ENCODE results near the gene PXDC1.
A peak's percentile ranks its signal among the peaks of the same experiment; 100 is the strongest.
"Not testable (repeated sequence)": the region's sequence is repeated elsewhere in the genome, so short reads cannot be mapped to it uniquely, and the experiment has no call there.

PXDC1 gene

DNA sequence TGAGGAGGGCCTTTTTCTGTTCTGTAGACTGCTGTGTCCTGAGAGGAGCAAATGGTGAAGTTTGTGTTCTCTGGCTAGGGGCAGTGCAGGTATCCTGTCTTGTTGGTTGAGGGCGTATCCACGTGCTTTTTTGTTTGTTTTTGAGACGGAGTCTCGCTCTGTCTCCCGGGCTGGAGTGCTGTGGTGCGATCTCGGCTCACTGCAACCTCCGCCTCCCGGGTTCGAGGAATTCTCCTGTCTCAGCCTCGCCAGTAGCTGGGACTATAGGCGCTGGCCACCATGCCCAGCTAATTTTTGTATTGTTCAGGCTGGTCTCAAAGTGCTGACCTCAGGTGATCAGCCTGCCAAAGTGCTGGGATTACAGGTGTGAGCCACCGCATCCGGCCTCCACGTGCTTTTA lies 10.8 kb upstream of the PXDC1 start:
- no peak for DNase-seq

DNA sequence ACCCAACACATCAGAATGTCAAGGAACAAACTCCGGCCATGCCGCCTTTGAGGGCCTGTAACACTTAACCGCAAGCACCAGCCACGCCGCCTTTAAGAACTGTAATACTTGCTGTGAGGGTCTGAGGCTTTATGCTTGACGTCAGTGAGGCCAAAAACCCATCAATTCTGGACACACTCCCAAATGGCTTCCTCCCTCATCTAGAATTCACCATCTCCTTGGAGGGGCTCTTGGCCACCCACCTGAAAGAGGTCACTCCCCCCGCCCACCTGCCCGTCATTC lies 10.4 kb upstream of the PXDC1 start:
- DNase-seq: no peak

DNA sequence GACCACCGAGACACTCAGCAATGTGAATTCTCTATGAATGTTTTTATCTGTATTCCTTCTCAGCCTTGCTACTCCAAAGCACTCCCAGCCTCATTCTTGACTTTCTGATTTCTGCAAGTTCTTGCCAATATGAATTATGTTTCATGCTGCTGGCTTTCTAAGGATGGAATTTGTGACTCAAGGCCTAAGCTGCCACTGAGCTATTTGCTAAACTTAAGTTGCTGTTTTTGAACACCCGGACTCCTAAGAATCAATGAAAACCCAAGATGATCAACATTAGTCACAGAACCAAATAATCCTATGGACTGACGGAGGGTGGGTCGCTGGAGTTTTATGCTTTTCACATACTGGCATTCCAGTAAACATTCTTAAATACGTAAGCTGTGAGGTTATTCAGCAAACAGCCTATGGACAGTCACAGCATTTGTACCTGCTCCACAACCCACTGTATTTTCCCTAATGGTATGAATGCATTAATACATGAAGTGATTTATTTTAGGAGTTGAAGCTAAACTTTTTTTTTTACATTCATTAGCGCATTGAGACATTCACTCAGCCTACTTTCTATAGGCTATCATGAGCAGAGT lies 8.2 kb upstream of the PXDC1 start:
- DNase-seq: no peak

DNA sequence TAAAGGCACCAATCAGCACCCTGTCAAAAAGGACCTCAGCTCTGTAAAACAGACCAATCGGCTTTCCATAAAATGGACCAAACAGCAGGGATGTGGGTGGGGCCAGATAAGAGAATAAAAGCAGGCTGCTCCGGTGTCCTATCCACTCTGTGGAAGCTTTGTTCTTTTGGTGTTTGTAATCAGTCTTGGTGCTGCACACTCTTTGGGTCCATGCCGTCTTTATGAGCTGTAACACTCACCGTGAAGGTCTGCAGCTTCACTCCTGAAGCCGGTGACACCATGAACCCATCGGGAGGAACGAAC lies 7.3 kb upstream of the PXDC1 start:
- no peak for DNase-seq

DNA sequence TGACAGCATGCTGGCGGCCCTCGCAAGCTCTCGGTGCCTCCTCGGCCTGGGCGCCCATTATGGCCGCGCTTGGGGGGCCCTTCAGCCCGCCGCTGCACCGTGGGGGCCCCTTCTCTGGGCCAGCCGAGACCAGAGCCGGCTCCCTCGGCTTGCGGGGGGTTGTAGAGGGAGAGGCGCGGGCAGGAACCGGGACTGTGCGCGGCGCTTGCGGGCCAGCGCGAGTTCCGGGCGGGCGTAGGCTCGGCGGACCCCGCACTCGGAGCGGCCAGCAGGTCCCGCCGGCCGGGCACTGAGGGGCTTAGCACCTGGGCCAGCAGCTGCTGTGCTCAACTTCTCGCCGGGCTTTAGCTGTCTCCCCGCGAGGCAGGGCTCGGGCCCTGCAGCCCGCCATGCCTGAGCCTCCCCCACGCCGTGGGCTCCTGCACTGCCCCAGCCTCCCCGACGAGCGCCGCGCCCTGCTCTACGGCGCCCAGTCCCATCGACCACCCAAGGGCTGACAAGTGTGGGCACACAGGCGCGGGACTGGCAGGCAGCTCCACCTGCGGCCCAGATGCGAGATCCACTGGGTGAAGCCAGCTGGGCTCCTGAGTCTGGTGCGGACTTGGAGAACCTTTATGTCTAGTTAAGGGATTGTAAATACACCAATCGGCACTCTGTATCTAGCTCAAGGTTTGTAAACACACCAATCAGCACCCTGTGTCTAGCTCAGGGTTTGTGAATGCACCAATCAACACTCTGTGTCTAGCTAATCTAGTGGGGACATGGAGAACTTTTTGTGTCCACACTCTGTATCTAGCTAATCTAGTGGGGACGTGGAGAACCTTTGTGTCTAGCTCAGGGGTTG lies 6.7 kb upstream of the PXDC1 start:
- DNase-seq: not testable (repeated sequence)

DNA sequence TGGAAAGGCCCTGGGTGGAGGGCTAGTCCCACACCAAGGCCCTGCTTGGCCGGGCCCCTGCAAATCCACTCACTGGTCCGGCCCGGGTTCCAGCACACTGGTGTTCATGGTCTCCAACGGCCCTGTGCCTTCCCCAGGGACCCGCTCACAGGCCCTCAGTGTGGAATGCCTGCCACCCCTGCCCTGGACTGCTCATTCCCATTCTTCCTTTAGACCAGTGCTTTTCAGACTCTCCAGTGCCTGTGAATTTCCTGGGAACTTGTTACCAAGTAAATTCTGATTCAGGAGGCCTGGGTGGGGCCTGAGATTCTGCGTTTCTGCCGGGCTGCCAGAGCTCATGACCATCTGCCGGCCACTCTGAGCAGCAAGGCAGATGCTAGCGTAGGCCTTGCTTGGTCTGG lies 5.7 kb upstream of the PXDC1 start:
- DNase-seq: no peak

DNA sequence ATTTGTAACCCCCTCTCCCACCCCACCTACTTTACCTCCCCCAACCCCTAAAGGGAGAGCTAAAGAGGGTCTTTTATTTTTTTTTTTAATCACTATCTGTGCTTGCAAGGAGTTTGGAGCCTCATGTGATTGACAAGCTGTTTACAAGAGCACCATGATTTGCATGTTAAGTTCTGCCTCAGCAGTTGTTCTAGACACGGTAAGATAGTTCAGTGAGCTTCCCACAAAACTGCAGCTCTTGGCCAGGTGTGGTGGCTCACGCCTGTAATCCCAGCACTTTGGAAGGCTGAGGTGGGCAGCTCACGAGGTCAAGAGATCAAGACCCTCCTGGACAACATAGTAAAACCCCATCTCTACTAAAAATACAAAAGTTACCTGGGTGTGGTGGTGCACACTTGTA lies 5.0 kb upstream of the PXDC1 start:
- DNase-seq: no peak

DNA sequence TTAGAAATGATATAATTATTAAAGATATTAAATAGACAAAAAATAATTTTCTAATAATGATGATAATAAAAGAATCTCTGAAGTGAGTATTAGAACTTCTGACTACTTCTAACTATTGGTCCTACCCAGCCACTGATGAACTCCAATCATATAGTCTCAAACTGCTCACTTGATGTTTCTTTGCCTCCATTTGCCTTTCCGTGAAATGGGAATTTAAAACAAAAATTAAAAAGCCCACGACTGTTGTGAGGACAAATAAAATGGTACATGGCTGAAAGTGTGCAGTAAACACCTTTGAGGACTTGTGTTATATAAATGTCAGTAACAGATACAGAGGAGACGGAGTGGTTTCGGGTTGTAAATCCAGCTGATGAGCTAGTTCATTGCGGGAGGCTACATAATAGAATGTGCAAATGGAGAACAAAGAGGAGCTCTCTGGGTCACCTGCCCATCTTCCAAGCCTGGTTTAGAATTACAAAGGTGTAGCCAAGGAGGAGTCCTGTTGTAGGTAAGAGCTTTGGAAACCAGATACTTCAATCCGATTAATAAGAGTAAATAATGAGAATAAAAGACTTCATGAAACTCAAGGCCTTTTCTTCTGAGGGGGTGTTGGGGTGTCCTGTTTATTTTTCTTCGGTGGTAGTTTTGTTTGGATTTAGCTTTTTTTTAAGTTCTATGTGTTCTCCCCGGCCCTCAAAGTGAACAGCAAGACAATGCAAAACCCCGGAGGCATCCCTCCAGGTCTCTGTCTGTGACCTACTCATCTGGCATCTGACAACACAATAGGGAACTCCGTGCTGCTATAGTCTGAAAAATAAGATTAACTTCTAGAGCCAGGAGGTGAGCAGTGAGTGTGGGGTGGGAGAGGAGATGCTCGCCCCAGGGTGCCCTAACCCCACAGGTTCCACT lies 4.4 kb upstream of the PXDC1 start:
- peak; percentile 59 for DNase-seq

DNA sequence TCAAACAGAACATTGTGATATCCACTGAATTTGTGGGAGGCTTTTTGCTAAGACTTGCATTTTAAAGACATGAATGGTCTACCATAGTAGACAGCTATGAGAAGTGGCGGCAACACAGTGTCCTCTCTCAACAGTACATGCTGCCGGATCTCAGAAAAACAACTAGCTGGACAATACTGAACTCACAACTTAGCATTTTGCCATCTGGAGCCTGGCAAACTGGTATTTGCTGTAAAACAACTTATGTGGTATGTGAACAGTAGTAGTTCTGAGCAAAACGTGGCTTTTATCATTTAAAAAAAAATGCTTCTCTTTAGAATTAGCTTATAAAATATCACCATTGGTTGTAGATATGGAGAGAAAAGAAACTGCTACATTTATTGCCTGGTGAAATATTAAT lies 3.3 kb upstream of the PXDC1 start:
- DNase-seq: no peak

DNA sequence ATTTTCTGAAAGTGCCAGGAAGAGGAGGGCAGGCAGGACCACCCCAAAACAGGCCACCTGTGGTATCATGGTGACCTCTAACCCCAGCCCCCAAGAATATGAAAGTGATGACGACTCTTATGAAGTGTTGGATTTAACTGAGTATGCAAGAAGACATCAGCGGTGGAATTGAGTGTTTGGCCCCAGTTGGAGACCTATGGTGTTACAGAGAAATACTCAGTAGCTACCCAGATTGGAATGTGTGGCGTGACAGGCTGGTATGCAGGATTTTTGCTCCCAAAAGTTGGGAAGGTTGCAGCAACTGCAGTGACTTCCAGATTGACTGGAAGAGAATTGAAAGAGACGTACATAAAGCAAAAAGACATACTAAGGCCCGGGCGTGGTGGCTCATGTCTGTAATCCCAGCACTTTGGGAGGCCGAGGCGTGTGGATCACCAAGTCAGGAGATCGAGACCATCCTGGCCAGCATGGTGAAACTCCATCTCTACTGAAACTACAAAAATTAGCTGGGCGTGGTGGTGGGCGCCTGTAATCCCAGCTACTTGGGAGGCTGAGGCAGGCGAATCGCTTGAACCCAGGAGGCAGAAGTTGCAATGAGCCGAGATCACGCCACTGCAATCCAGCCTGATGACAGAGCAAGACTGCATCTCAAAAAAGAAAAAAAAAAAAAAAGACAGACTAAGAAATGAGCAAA lies 2.7 kb upstream of the PXDC1 start:
- not testable (repeated sequence) for DNase-seq

DNA sequence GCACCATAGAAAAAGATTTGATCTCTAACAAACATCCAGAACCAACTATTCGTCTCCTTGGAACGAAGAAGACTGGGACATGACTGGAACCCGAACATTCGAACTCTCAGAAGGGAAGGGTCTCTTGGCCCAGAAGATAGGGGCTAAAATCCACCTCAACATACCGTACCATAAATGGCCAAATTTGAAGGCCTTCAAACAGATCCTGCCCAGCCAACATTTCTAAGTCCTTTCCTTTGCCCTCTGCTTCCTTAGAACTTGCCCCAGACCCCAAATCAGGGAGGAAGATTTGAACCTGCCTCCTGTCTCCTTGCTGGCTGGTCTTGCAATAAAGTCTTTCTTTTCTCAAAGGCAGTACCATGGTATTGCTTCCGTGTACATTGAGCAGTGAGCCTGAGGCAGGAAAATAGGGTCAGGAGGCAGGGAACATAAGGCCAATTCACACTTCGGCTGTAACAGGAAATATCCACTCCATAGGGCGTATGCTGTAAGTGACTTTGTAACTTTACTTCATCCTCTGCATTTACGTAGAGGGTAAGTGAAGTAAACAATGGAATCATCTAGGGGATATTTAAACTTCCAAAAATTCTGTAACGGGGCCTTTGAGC lies 1.8 kb upstream of the PXDC1 start:
- DNase-seq: no peak

DNA sequence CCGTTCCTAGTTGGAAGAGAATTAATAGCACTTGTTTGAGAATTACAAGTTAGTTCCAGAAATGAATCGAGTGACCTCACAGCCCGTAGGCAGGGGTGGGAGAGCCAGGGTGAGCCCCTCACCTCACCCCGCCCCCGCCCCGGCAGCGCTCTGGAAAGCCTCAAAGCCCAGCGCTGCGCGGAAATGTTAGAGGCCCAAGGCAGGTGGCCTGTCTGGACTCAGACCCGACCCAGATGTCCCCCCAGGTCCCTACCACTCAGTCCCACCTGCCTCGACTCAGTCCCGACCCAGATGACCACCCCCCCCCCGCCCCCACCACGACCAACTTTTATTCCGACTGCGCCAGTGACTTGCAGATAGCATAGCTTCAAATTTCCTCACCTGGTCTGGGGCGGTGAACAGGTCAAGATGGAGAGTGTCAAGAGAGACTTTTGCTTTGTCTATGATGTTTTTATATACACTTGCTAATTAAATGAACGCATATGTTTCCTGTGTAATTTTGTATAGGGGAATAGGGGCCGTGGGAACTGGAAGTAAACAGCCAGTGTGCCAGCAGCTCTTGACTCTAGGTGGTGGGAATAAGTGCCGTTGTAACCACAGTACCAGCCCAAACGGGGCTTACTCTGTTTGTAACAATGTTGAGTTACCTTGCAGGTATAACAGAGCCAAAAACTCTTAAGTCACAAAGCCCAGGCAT lies 1.2 kb upstream of the PXDC1 start:
- no peak for DNase-seq

DNA sequence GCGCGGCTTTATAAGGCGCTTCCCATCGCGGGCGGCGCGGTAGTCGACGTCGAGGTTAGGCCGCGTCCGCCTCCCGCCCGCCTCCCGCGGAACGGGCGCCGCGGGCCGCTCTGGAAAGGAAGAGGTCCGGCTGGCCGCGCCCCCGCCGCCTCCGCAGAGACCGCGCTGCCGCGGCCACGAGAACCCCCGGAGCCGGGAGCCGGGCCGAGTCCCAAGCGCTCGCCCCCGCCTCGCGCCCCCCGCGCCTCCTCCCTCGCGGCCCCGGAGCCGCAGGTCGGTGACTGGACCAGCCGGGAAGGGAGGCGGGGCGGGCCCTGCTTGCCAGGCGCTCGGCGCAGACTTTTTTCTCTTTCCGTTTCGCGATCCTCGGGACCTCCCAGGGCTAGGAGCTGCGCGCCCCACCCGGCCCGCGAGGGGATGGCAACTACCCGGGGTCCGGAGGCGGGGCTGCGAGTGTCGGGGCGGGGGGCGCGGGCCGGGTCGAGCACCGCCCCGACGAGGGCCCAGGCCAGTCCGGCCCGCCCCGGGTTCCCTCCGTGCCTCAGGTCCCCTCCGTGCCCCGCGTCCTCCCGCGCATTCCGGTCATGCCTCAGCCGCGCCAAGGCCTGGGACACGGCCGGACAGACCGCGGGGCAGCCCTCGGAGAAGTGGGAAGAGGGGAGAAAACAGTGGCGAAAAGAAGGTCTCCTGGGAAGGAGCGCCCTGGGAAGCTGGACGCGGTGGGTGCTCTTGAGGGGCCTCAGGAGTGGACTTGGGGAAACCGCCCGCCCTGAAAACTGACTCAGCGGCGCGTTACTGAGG lies 417 bp upstream of the PXDC1 start:
- no peak for DNase-seq

DNA sequence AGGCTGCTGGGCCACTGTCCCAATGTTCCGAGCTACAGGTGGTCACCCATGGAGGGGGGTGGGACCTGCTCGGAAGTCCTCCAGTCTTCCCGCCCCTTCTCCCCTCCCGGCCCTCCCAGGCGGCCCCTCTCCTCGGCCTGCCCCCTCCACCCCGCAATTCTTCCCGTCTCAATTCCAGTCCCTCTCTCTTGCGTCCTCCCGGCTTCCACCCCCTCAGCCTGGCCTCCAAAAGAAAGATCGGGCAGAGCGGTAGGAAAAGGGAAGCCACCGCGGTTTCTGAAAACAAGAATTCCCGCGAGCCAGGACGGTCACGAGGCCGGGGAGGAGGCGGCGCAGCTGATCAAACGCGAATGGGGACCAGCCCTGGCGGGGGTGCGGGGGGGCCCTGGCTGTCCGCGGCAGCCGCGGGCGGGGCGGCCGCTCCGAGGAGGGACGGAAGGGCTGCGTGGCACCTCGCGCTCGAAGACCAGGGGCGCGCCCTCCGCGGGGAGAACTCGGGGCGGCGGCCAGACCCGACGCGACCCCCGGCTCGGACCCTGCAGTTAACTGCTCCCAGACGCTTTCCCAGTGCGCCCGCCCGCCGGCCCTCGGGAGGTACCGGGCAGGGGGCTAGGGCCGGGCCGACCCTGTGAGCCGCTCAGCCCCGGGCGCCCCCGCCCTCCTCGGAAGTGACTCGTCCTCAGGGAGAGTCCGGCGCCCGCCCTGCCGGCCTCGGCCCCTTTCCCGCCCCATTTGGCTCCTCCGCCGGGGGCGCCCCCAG lies 1.0 kb downstream of the PXDC1 start:
- no peak for DNase-seq

DNA sequence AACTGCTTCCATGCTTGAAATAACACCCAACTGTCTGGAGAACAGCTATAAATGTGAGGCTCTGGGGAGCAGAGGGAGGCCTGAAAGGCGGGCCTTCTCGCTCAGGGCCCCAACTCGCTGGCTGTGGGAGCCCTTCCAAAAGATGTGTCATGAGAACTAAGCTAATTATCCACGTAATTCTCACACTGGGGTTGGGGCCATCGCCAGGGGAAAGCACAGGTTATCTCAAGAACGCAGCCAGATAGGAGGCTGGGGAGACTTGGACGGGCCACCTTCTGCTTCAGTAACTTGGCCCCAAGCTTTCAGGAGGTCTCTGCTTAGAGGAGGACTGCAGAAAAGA lies 1.6 kb downstream of the PXDC1 start:
- DNase-seq: no peak

DNA sequence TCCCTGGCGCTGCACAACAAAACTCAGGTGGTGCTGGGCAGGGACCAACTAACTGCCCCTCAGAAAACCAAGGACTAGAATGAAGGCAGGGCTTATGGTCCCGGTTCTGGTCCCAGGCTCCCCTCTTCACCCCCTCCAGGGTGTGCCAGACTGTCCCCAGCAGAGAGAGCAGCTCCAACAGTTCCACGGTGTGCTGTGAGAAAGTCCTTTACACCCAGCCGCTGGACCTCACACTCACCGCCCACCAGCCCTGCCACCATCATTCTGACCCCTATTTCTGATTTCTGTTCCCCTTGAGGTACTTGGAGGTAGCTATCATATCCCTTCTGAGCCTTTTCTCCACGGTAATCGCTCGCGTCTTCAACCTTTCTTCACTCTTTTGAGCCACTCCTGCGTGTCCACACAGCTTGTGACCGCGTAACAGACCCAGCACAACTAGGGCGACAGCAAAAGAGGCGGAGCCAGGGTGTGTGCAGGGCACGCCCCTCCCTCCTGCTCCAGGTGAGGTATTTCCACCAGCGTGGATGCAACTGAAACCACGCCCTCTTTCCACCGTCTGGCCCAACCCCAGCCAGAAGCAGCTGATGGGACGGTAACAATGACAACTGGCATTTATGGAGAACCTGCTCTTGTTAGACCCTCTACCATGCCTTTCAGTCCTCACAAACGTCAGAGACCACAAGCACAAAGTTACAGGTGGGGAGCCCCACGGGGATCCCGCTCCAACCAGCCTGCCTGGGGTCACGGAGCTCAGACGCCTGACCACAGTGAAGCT lies 2.3 kb downstream of the PXDC1 start:
- DNase-seq: no peak

DNA sequence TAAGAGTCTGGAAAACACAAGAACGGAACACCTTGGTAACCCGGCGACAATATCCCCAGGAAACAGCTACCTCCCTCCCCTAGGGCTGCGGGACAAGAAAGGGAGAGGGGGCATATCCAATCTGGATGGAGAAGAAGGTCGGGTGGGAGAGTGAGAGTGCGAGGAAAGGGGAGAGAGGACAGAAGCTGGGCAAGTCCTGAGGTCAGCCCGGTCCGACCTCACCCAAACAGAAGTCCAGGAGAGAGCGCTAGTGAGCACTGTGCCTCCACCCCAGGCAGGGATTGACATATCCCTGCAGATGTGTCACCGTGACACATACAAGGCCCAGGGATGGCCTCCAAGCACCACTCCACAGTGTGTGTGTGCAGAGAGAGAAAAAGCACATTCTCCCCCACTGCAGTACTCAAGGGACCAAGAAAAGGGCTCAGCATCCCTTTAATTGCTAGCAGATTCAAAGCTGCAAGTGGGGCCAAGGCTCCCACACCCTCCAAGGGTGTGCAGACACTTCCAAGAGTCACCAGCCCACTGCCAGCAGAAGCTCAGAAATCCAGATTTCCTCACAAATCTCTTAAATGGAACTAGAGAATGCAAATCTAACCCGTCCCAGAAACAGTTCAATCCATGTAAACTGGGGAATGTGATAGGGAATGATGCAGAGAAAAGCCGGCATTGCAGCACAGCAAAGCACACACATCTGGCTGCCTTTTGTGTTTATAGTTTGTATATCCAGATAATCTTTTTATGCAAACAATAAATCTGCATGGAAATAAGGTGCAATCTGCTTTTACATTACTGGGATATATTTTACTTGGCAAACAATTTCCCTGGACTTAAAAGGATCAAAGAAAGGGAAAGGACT lies 3.1 kb downstream of the PXDC1 start:
- DNase-seq: no peak

DNA sequence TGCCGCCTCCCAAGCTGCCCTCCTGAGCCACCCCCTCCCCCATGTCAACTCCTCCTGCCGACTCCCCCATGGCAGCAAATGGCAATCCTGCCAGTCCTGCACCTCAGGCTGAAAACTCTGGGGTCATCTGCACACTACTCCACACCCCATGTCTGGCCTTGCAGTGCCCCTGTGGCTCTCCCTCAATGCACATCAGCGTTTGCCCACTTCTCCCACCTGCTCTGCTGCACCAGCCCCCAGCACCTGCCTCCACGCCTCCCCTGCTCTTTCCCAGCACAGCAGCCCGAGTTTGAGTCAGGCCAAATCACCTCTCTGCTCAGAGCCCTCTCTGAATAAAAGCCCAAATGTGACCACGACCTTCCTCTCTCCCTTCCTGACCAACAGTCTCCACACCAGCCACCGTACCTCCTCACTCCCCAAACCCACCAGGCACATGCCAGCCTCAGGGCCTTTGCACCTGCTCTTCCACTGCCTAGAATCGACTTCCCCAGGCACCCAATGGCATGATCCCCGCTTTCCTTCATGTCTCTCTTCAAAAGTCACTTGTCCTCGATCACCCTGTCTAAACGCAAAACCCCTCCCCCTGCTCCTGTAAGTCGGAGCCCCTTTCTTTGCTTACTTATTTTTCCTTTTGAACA lies 4.3 kb downstream of the PXDC1 start:
- no peak for DNase-seq

DNA sequence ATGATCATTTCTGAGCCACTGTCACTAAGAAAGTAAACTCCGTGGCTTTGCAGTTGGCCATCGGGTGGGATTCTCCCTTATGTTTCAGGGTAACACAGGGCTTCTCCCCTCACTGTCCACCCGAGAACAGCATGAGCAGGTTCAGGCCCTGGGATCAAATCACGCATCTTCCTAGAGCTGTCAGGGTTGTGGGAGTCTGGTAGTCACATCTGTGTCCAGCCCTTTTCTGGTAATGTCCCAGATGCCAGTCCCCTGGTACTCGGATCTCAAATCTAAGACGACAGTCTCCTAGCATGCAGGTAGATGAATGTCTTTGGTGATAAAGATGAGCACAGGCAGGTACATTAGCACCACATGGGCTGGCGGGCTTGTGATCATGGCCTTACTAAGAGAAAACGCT lies 4.8 kb downstream of the PXDC1 start:
- DNase-seq: no peak
